Activated T-helper 9 cell treated with anti-CD3 and anti-CD28 coated beads, Interleukin-2, amount 50 U/mL, for 16 hours (primary cell): ENCODE results near the gene TCF4.

Experiments
- DNase-seq: peaks from one replicate; pipeline ENCODE4 v3.0.0-alpha.2; 2020; ENCODE audit warnings: low read depth

TCF4 gene

DNA sequence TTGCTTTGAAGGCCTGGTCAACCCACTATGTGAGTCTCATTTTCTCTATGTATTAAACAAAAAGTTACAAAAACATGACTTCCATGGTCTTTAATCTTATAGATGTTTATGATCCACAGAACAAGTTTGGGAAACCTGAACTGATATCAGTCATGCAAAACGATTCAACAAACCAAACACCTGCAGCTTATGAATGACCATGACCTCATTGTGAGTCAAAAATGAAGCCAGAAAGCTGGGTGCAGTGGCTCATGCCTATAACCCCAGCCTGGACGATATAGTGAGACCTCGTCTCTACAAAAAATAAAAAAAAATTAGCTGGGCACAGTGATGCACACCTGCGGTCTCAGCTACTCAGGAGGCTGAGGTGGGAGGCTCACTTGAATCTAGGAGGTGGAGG lies 358.3 kb downstream of the TCF4 start:
- no peak for DNase-seq

DNA sequence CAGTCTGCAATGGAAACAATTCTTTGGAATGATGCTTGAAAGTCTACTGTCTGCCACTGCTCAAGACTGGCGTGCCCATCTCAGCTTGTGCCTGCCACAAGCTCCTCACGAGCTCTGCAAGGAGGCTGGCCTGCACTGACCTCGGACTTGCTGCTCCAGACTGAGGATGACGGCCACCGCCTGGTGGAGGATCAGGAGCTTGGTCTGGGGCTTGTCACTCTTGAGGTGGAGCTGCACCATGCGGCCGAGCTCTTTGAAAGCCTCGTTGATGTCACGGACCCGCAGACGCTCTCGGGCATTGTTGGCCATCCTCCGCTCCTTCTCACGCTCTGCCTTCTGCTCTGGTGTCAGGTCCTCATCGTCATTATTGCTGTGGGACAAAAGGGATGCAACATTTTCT lies 359.3 kb downstream of the TCF4 start:
- DNase-seq = no peak

DNA sequence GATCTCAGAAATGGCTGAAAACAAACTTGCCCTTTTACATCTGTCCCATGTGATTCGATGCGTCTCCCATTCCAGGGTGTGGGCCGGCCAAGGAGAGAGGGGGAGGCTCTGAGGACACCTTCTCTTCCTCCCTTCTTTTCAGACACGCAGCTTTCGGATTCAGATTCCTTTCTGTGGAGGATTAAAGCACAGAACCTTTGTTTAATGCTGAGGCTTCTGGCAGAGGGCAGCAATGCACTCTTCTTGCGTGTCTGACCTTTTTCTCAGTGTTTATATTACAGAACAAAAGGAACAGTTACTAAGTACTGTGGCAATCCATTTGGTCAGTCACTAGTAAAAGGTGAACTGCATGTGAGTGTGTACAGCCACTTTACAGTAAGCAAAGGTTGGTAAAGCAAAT lies 359.8 kb downstream of the TCF4 start:
- DNase-seq = no peak

DNA sequence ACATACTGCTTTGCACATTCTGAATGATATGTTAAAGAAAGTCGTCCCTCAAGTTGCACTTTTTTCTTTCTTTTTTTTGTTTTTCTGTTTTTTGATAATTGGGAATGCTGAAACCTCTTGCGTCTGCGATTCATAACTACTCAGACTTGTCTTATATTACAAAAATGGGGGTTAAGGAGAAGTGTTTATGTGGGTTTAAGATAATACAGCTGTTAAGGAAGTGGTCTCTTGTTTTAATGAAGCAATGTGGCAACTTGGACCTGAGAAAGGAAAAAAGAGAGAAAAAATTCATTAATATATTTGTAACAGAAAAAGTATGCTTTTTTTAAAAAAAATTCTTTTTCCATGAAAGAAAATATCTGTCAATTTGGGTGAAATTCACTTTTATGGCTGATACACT lies 360.2 kb downstream of the TCF4 start:
- no peak for DNase-seq

DNA sequence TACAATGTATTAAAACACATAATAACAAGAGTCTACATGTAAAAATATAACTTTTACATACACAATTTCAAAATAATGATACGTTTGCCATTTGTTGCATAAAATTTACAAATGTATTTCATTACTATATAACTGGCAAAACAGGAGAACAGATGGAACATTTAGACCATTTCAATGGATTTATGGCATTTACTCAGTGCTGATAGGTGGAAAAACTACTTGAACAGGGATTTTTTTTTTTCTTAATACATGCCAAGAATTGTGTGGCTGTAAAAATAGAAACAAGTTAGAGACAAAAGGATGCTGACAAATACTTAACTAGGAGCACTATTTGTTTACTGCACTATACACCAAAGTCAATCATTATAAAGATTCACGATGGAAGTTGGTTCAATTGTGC lies 361.9 kb downstream of the TCF4 start:
- DNase-seq = no peak

DNA sequence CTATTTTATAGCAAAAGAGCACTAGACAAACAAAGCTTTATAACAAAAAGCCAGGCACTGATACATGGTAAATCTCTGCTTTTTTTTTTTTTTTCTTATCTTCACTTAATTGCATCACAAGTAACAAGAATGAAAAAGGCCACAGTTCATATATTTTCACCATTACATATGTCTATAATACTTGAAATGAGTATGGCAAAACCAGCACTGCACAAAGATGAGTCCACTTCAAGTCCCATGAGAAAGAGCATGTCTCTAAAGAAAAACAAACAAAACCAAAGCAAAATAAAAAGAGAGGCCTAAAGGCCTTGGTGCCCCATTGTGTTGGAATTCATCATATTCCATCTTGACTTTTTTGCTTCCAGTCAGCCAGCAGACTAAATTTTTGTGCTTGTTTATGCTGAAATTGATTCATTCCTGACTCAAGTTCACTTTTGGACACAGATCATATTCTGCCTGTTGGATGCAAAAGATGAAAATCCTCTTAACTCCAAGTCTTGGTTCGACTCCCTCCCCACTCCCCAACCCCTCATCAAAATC lies 363.8 kb downstream of the TCF4 start:
- no peak for DNase-seq

DNA sequence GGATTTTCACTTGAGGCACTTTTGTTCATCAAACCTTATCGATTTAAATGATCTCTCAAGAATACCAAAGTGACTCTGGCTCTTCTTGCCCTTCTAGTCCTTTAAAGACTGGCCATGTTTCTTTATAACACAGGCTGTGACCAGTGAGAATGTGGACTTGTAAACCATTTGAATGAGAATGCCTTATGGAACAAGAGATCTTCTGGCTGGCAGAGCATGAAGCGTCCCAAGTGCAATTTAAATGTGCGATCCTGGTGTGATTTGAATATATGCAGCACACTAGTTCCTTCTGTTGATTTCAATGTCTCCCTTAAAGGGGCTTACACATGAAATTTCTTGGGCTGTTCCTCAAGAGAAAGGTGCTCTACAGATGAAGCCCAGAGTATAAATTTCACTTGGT lies 366.4 kb downstream of the TCF4 start:
- no peak for DNase-seq

DNA sequence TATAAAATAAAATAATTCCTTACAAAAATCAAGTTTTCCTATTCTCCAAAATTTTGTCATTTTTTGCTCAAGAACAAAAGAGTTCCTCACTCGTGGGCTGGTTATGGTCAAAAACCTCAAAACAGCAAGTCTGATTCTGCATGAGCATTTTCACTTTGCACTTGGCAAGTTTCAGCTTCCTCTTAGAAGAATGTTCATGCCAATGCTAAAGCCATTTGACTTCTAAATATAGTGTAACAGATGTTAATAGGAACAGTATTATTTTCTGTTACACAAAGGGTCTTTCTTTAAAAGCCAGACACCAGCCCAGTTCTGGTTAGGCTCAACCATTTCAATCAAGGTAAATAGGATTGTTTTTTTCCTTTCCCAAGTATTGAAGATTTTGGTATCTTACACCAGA lies 367.5 kb downstream of the TCF4 start:
- no peak for DNase-seq

DNA sequence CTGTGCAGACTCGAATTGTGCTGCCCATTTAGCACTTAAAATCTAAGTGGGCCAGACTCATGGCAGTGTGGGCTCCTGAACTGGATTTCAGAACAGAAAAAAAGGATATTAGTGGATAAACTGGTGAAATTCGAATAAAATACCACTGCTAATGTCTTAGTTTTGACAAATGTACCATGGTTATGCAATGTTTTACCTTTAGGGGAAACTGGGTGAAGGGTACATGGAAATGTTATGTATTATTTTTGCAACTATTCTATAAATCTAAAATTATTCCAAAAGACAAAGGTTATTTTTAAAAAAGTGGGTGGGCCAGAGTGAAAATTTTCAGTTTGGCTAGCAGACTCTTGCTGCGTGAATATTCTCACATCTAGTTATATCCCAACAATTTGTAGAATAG lies 368.2 kb downstream of the TCF4 start:
- no peak for DNase-seq

DNA sequence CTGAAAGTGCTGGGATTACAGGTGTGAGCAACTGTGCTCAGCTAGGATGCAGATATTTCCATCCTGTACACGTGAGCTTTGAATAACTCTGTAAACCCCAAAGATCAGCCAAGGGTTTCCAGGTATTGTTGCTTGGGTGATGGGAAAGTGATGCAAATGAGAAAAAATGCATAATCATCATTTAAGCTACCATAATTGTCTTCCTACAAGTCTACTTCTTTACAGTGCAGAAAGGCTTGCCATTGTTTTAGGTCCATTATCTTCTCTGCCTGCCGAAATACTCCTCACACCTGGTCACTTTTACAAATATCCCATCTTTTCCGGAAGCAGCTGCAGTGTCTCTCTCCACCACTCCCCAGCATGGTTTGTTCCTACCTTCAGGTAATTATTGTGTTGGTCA lies 368.9 kb downstream of the TCF4 start:
- DNase-seq = no peak

DNA sequence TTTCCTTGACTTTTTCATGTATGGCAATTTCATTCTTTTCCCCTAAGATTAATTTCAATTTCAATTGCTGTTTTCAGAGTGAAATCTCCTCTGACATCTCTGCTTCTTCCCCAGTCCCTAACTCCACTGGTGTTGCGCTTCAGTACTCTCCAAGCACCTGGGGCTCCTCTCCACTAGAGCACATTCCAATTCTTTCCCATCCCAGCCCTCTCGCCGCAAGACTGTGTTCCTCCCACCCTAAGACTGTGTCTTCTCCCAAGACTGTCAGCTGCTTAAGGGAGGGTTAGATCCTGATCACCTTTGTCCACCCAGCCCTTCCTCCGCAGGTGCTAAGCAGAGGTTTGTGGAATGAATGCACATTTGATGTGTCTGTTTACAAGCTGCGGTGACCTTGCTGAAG lies 373.0 kb downstream of the TCF4 start:
- DNase-seq = no peak

DNA sequence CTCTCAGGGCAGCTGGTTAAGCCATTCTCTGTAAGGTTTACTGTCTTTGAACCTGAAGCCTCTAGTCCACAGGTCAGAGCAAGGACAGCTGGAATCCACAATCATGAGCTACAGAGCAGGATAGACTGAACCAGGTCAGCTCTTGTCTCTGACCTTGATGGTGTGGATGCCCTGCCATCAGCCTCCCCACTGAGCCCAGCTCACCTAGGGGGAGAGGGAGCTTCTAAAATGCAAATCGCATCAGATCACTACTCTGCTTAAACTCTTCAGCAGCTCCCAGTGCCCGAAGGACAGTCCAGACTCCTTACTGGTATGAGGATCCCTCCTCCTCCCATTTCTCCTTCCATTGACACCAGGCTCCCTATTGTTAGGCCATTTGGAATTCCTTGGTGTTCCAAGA lies 373.5 kb downstream of the TCF4 start:
- no peak for DNase-seq

DNA sequence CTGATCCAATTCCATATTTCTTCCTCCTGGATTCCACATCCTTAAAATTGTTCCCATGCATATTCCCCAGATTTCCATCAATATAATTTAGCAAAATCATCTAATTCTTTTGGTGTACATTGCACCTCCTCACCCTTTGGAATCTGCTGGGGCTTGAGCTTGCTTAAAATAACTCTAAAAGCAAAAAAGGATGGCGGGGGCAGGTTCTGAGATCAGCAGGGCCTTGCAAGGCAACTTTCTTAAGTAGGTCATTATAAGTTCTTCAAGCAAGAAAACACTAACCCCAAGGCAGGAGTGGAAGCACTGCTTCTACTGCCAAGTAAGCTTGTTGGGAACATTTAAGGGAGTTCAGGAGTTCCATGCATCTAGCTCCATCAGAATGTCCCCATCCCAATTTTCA lies 374.4 kb downstream of the TCF4 start:
- DNase-seq = no peak

DNA sequence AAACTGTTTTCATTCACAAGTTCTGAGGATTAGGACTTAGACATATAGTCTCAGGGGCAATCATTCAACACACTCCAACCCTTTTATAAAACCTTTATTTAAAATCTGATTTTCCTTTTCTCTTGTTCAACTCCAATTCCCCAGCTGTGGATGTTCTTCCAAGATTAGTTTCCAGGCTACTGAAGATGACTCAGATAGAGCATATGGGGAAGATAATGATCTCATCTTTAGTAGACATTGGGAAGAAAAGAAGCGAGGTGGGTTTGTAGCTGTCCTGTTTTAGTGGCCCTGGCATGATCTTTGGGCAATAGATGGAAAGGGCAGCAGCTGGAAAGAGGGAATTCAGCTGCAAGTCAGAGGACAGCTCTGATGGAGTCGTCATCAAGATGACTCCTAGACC lies 381.1 kb downstream of the TCF4 start:
- no peak for DNase-seq

DNA sequence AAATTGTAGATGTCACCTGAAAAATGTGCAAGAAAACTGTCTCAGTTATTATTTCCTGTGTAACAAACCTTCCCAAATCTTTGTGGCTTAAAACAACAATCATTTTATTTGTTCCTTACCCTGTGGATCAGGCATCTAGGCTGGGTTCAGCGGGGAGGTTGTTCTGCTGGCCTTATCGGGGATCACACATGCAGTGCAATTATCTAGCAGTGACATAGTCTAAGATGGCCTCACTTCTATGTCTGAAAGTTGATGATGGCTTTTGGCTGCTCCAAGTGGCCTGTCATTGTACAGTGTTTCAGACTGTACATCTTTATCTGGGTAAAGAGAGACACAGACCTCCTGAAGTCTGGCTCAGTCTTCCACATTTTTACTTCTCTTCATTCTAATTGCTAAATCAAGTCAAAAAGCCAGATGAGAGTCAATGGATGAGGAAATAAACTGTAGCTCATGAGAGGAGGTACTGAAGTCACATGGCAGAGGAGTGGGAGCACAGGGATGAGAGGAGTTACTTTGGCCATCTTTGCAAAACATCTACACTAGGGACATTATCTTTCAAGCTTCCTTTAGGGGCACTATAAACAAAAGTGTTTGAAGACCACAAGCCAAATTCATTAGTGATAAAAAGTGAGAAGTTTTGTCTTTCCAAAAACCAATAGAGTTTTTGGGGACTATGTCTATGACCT lies 385.6 kb downstream of the TCF4 start:
- no peak for DNase-seq

DNA sequence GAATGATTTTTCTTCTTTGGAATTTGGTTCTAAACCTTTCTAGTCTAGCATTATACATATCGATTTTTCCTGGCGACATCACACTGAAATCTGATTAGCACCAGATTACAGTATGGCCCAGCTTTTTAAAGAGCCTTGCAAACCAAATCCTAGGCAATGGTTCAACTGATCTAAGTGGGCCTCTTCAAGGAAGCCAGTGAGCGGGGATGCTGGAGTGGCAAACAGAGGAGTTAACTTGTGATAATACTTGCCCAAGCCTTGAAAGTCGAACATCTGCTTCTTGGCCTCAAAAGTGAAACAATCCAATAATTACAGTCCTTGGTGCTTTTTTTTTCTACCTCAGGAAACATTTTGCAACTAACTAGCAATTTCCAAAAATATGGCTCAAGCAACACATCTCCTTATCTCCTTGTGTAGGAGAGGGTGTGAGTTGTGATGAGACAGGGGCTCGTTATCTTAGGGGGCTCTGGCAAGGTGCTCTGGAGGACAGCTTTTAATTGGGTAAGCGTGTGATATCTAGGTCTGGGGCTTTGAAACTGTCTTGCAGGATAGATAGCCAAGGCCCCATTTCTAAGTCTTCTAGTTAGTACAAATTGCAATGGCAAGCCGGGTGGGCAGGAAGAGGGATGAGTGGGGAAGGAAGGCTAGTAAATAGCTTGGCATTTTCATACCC lies 388.6 kb downstream of the TCF4 start:
- DNase-seq = no peak

DNA sequence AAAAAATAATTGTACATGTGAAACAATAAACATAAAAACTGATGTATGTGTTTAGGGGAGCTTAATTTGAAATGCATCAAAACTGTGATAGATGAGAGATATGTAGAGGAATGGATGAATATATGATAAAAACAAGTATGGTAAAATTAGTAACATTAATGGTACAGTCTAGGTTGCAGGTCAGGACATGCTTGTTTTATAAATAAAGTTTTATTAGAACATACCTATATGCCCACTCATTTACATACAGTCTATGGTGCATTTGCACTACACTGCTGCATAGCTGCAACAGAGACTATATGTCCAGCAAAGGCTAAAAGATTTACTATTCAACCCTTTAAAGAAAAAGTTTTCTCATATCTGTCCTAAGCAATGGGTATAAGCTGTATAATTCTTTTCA lies 392.1 kb downstream of the TCF4 start:
- no peak for DNase-seq

DNA sequence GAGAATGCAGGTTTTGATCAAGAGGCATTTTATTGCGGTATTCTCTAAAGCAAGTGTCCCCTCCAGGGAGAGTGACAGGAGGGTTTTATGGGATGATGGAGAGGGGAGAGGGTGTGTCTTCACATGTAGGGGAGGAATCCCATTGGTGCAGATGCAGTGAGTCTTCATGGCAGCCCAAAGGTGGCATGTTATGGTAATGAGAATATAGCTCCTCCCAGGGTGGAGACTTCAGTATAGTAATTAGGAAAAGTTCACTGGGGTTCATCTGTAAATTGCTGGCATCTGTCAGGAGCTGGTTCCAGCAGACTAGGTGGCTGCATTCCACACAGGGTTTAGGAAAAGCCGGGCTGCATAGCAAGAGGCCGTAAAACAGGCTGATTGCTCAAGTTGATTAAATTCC lies 398.0 kb downstream of the TCF4 start:
- DNase-seq = no peak

DNA sequence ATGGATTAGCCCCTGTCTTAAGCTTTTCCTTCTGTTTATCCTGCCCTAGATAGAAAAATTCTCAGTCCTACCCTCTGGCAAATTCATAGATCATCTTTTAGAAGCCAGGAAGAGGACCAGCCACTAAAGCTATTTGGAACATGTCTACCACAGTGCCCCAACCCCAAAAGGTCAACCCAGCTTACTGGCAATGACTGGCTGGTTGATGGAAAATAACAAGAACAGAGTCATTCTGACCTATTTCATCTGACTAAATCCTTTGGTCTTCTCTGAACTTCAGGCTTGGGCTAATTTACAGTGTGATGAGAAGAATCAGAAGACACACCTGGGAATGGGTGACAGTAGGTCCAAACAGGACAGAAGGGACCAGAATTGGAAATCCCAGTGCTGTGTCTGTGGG lies 401.4 kb downstream of the TCF4 start:
- DNase-seq = no peak

DNA sequence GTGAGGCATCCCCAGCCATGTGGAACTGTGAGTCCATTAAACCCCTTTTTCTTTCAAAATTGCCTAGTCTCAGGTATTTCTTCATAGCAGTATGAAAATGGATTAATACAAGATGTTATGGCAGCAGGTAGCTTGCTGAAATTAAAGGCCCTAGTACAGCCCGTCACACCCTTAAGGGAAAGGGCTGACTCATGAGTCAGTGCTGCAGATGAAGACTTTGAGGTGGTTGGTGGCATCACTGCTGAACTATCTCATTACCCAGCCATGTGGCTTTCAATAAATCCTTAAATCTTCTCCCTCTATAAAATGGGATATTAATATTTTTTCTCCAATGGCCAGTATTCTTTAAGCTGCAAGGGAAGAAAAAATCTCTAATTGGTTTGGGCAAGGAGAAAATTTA lies 402.6 kb downstream of the TCF4 start:
- DNase-seq = no peak

DNA sequence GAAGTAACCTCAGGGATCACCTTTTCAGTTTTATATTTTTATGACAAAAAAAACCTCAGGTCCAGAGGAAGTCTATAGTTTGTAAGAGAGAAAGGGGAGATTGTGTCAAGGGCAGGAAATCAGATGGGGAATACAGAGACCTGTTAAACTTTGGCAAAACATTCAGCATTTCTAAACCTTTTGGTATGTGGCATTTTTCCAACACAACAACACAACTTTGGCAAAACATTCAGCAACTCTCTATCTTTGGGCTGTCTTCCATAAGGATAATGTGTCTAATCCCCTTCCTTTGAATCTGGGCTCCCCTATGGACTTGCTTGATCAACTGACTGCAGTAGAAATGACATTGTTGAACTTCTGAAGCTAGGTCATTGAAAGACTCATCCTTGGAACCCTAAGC lies 408.2 kb downstream of the TCF4 start:
- DNase-seq = no peak

DNA sequence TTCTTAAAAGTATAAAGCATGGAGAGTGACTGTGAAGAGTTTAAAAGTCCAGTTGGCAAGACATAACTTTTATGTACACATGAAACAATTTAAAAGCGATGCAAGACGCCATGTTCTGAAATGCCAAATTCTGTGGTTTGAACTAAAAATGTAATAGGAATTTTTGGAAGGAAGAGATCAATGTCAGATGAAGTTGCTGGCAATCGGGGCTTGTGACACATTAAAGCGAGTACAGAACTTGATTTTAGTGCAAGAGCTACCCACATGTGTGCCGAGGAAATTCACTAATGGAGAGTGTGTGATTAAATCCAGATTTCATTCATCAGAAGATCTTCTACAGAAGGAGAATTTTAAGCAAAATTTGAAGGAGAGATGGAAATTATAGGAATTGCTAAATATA lies 408.6 kb downstream of the TCF4 start:
- DNase-seq = no peak

DNA sequence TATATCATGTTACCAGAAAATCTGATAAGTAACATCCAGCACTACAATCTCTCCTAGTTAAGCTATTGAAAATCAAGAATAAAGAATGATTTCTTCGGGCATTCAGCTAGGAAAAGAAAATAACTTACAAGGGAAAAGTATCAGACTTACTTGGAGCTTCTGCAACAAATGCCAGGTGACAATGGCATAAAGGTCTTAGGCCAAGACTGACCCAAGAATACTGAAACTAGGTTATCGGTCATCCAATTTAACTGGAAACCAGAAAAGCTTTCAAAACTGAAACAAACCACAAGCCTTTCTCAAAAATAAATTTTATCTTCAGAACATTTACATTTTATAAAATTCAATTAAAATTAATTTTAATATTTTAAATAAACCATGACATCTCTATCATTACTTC lies 414.7 kb downstream of the TCF4 start:
- no peak for DNase-seq
